ENCODE measurements around the gene ATE1. TPM values are rescaled to one million over a fixed set of nuclear protein-coding genes. Genes with fewer than 3 reads are reported as not detected.

Gene ATE1
- polyA plus RNA-seq, 2 donors = 3.7 to 6.8 TPM

DNA sequence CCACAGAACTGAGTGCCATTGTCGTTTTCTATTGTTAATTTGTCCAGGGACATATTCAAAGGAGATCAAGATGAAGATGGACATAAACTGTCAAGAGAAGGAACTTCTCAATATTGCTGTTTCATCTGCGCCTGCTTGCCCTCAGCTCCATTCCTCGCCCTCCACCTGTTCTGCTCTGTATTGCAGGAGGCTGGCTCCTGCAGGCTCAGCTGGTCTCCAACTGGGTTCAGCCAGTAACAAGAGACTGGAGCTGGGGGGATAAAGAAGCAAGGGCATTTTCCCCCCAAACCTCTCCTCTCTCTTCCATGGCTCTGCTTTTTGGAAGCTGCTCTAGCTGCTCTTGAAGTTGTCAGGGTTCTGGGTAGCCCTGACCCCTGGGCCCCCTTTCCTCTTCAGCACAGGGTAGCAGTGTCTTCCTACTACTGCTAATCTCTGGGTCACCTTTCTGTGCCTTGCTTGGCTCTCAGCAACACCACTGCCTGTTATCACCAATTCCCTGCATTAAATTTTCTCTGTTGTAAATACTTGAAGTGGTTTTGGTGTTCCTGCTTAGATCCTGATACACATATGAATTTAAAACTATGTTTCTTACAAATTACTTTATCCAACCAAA is 180.6 kb downstream of the ATE1 start:
- Histone ChIP-seq H3K4me3 (ENCODE audit: low read depth in 1 of 2, low read length in 2 of 2) (no peak overlapping the region), H3K27ac (ENCODE audit: low read depth in 2 of 2, low read length in 1 of 2) (no peak overlapping the region), H3K9me3 (ENCODE audit: control insufficient read depth in 2 of 2, insufficient read depth in 1 of 2, low read depth in 1 of 2, low read length in 1 of 2) (no peaks in the 10 kb centered on the region), H3K4me1 (ENCODE audit: control insufficient read depth in 2 of 2, insufficient read depth in 2 of 2, low read length in 1 of 2) (peaks cover 0 to 3% of the 10 kb centered on the region in 2 donors), H3K36me3 (ENCODE audit: control insufficient read depth in 2 of 2, insufficient read depth in 2 of 2, low read length in 1 of 2) (peaks cover 2 to 5% of the 10 kb centered on the region in 2 donors), H3K27me3 (ENCODE audit: control insufficient read depth in 1 of 2, insufficient read depth in 2 of 2, low read length in 2 of 2) (no peaks in the 10 kb centered on the region)
- 82 to 95% methylated on average over 3 of the region's 3 CpGs for WGBS, 2 donors

DNA sequence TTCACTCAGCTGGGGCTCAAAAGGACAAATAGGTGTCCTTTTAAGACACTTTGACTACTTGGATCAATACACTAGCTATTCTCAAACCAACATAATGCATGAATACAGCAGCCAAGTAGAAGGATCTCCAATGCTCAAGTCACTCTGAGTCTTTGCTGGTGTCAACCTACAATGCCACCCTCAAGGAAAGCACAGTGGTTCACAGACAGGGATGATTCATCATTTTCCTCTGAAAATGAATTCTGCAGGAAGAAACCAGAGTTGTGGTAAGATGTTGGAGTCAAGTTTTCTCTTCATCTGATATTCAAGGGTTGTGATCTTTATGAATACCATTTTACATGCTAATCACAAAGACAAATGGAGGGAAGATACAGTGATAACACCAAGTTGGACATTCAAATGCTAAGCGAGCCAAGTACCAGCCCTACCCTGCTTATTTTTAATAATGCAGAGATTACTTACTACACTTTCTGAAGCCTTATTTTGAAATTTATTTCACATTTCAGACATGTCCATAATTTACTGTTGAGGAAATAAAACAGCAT is 186.5 kb downstream of the ATE1 start:
- H3K27ac ChIP-seq (ENCODE audit: low read depth in 2 of 2, low read length in 1 of 2) = no peak overlapping the region
- no peak overlapping the region for H3K4me3 ChIP-seq (ENCODE audit: low read depth in 1 of 2, low read length in 2 of 2)
- H3K9me3 ChIP-seq (ENCODE audit: control insufficient read depth in 2 of 2, insufficient read depth in 1 of 2, low read depth in 1 of 2, low read length in 1 of 2) = no peaks in the 10 kb centered on the region
- peaks cover 3 to 5% of the 10 kb centered on the region in 2 donors for H3K36me3 ChIP-seq (ENCODE audit: control insufficient read depth in 2 of 2, insufficient read depth in 2 of 2, low read length in 1 of 2)
- 0% methylated on average over 1 of the region's 1 CpG for WGBS, 2 donors
- no peaks in the 10 kb centered on the region for H3K4me1 ChIP-seq (ENCODE audit: control insufficient read depth in 2 of 2, insufficient read depth in 2 of 2, low read length in 1 of 2)
- H3K27me3 ChIP-seq (ENCODE audit: control insufficient read depth in 1 of 2, insufficient read depth in 2 of 2, low read length in 2 of 2) = no peaks in the 10 kb centered on the region

DNA sequence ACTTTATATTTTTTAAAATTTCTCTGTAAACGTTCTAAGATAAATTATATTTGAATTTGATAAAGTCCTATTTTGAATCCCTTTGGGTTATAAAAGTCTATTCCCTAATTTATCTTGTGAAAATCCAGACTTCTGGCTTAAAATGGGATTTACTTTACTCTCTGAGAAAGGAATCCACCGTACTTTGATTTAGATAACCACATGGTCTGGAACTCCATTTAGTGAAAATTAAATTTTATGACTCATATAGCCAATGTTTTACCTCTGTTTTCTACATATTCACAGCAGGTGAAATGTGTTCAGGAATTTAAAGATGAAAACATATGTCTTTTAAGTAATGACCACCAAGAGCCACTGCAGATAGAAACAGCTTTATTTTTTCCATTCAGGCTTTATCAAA is 187.8 kb downstream of the ATE1 start:
- no peak overlapping the region for H3K27ac ChIP-seq (ENCODE audit: low read depth in 2 of 2, low read length in 1 of 2)
- H3K27me3 ChIP-seq (ENCODE audit: control insufficient read depth in 1 of 2, insufficient read depth in 2 of 2, low read length in 2 of 2) = no peaks in the 10 kb centered on the region
- H3K36me3 ChIP-seq (ENCODE audit: control insufficient read depth in 2 of 2, insufficient read depth in 2 of 2, low read length in 1 of 2) = peaks cover 3 to 5% of the 10 kb centered on the region in 2 donors
- 70 to 75% methylated on average over 2 of the region's 2 CpGs for WGBS, 2 donors
- H3K9me3 ChIP-seq (ENCODE audit: control insufficient read depth in 2 of 2, insufficient read depth in 1 of 2, low read depth in 1 of 2, low read length in 1 of 2) = no peaks in the 10 kb centered on the region
- H3K4me3 ChIP-seq (ENCODE audit: low read depth in 1 of 2, low read length in 2 of 2) = no peak overlapping the region
- no peaks in the 10 kb centered on the region for H3K4me1 ChIP-seq (ENCODE audit: control insufficient read depth in 2 of 2, insufficient read depth in 2 of 2, low read length in 1 of 2)

DNA sequence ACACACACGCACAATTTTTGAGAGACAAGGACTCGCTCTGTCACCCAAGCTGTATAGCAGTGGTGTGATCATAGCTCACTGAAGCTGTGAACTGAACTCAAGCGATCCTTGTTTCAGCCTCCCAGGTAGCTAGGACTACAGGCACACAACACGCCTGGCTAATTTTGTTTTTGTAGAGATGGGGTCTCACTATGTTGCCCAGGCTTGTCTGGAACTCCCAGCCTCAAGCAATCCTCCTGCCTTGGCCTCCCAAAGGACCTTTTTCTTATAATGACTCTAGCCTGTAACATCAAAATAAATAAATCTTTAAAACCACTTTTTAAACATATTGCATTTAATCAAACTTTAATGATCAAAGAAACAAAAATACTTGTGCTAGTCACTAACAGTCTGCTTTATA is 188.7 kb downstream of the ATE1 start:
- Histone ChIP-seq H3K4me3 (ENCODE audit: low read depth in 1 of 2, low read length in 2 of 2) (no peak overlapping the region), H3K9me3 (ENCODE audit: control insufficient read depth in 2 of 2, insufficient read depth in 1 of 2, low read depth in 1 of 2, low read length in 1 of 2) (no peaks in the 10 kb centered on the region), H3K36me3 (ENCODE audit: control insufficient read depth in 2 of 2, insufficient read depth in 2 of 2, low read length in 1 of 2) (peaks cover 3 to 5% of the 10 kb centered on the region in 2 donors), H3K4me1 (ENCODE audit: control insufficient read depth in 2 of 2, insufficient read depth in 2 of 2, low read length in 1 of 2) (no peaks in the 10 kb centered on the region), H3K27me3 (ENCODE audit: control insufficient read depth in 1 of 2, insufficient read depth in 2 of 2, low read length in 2 of 2) (no peaks in the 10 kb centered on the region), H3K27ac (ENCODE audit: low read depth in 2 of 2, low read length in 1 of 2) (no peak overlapping the region)
- 95 to 98% methylated on average over 4 of the region's 4 CpGs for WGBS, 2 donors

DNA sequence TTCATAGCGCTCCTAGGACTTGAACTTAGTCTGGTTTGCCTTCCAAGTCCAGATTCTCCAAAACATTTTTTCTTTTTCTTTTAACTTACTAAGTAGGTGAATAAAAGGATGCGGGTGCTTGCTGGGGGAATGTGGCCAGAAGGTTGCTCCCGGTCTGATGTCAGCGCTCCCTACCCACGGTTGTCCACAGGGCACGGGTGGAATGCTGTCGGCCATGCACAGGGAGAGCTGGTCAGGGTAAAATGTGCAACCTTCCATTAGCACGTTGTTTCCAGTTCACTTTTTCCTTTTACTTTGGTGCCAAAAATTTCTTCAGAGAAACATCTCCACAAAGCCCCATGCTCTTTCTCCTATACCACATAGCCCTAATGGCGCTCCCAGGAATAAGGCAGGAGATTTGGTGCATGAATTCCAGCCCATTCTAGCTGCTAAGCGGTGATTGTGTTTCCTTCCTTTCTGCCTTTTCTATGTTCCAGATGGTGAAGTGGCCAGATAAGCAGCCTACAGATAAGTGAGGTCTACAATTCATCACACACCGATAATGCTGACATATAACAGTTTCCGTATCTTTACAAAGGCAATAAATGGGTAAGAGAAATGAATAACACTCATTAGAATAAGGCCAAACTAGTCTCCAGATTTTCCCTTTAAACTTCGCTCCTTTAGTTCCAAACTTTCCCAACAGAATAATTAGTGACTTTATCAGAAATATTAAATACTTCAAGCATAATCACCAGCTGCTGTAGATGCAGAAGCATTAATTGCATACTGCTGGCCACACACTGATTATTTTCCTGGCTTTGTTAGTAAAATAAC is 191.3 kb downstream of the ATE1 start:
- Histone ChIP-seq H3K36me3 (ENCODE audit: control insufficient read depth in 2 of 2, insufficient read depth in 2 of 2, low read length in 1 of 2) (no peaks in the 10 kb centered on the region), H3K4me1 (ENCODE audit: control insufficient read depth in 2 of 2, insufficient read depth in 2 of 2, low read length in 1 of 2) (peaks cover 2 to 5% of the 10 kb centered on the region in 2 donors), H3K27me3 (ENCODE audit: control insufficient read depth in 1 of 2, insufficient read depth in 2 of 2, low read length in 2 of 2) (no peaks in the 10 kb centered on the region), H3K27ac (ENCODE audit: low read depth in 2 of 2, low read length in 1 of 2) (no peak overlapping the region), H3K9me3 (ENCODE audit: control insufficient read depth in 2 of 2, insufficient read depth in 1 of 2, low read depth in 1 of 2, low read length in 1 of 2) (no peaks in the 10 kb centered on the region), H3K4me3 (ENCODE audit: low read depth in 1 of 2, low read length in 2 of 2) (no peak overlapping the region)
- WGBS, 2 donors = 64 to 74% methylated on average over 13 of the region's 13 CpGs

DNA sequence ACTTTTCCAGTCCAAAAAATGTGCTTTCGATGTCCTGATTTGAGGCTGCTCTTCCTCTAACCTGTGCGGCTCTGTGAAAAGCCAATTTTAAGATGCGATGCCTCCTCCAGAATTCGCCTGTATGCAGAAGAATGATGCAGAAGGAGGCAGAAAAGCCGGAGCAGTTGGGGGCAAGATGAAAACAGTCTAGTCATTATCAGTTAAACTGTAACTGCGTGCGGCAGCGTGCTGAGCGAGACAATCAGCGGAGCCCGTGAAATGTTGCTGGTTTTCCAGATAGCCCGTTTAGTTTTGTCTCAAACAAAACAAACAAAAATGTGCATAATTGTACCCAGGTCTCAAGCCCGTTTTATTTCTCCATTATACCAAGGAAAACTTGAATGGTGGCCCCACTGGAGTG is 192.6 kb downstream of the ATE1 start:
- 69 to 79% methylated on average over 13 of the region's 13 CpGs for WGBS, 2 donors

DNA sequence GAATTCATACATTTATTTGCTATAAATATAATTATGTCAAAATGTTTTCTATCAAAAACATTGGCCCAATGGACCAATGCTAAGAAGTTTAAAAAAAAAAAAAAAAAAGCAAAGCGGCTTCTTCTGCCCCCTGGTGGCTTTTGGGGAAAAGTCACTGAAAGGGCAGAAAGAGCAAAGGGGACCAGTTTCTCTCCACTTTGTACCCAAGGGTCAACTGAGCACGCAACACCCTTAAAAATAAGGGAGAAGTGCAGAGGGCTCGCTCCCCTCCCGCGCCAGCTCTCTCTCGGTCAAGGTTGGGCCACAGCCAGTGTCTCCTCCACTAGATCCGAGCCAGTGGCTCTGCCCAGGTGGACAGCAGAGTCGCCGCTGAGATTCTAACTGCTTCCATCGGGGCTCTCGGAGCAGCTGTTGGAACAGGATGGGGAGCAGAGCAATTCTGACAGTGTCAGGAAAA is 193.2 kb downstream of the ATE1 start:
- no peaks in the 10 kb centered on the region for H3K9me3 ChIP-seq (ENCODE audit: control insufficient read depth in 2 of 2, insufficient read depth in 1 of 2, low read depth in 1 of 2, low read length in 1 of 2)
- H3K4me3 ChIP-seq (ENCODE audit: low read depth in 1 of 2, low read length in 2 of 2) = no peak overlapping the region
- no peaks in the 10 kb centered on the region for H3K27me3 ChIP-seq (ENCODE audit: control insufficient read depth in 1 of 2, insufficient read depth in 2 of 2, low read length in 2 of 2)
- H3K36me3 ChIP-seq (ENCODE audit: control insufficient read depth in 2 of 2, insufficient read depth in 2 of 2, low read length in 1 of 2) = no peaks in the 10 kb centered on the region
- no peak overlapping the region for H3K27ac ChIP-seq (ENCODE audit: low read depth in 2 of 2, low read length in 1 of 2)
- 37 to 41% methylated on average over 11 of the region's 11 CpGs for WGBS, 2 donors
- H3K4me1 ChIP-seq (ENCODE audit: control insufficient read depth in 2 of 2, insufficient read depth in 2 of 2, low read length in 1 of 2) = peaks cover 2 to 5% of the 10 kb centered on the region in 2 donors

More for the DNA sequence above, 192.6 kb downstream of the ATE1 start:
- Histone ChIP-seq H3K4me3 (ENCODE audit: low read depth in 1 of 2, low read length in 2 of 2) (no peak overlapping the region), H3K36me3 (ENCODE audit: control insufficient read depth in 2 of 2, insufficient read depth in 2 of 2, low read length in 1 of 2) (no peaks in the 10 kb centered on the region), H3K27me3 (ENCODE audit: control insufficient read depth in 1 of 2, insufficient read depth in 2 of 2, low read length in 2 of 2) (no peaks in the 10 kb centered on the region), H3K9me3 (ENCODE audit: control insufficient read depth in 2 of 2, insufficient read depth in 1 of 2, low read depth in 1 of 2, low read length in 1 of 2) (no peaks in the 10 kb centered on the region), H3K4me1 (ENCODE audit: control insufficient read depth in 2 of 2, insufficient read depth in 2 of 2, low read length in 1 of 2) (peaks cover 2 to 5% of the 10 kb centered on the region in 2 donors), H3K27ac (ENCODE audit: low read depth in 2 of 2, low read length in 1 of 2) (no peak overlapping the region)

DNA sequence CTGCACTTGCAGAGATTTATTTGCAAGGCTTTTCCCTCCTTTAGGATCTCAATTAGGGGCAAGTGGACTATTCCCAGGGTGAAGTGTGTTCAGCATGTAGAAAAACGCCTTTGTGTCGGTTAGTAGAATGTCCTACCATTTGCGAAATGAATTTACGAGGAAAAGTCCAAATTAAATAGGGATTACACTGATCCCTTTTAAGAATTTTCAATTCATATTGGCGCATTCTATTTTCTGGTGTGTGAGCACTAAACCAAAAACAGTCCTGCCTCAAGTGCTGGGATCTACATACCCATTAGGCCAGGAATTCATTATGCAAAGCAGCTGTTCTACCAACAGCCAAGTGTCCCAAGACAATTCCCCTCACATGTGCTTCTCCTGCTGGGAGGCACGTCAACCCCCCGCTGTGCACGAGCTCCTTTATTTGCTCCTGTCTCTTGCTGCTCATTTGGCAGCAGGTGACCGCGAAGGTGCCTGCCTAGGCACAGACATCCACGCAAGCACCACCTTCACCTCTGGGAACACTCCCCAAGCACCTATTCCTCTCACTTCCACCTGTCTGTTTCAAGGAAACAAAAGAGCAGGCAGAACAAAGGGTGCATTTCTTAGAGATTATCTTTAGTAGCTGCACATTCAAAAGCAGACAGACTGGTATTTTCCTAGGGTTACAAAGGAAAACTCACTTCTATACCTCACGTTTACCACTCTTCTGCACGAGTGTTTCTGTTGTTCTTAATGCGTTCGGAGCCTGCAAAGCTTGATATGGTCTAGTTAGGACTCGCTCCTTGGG is 195.0 kb downstream of the ATE1 start:
- no peaks in the 10 kb centered on the region for H3K36me3 ChIP-seq (ENCODE audit: control insufficient read depth in 2 of 2, insufficient read depth in 2 of 2, low read length in 1 of 2)
- no peaks in the 10 kb centered on the region for H3K9me3 ChIP-seq (ENCODE audit: control insufficient read depth in 2 of 2, insufficient read depth in 1 of 2, low read depth in 1 of 2, low read length in 1 of 2)
- no peak overlapping the region for H3K4me3 ChIP-seq (ENCODE audit: low read depth in 1 of 2, low read length in 2 of 2)
- peak overlapping the region in 1 of 2 donors; percentile 14 for H3K27ac ChIP-seq (ENCODE audit: low read depth in 2 of 2, low read length in 1 of 2)
- no peaks in the 10 kb centered on the region for H3K27me3 ChIP-seq (ENCODE audit: control insufficient read depth in 1 of 2, insufficient read depth in 2 of 2, low read length in 2 of 2)
- peaks cover 2 to 5% of the 10 kb centered on the region in 2 donors for H3K4me1 ChIP-seq (ENCODE audit: control insufficient read depth in 2 of 2, insufficient read depth in 2 of 2, low read length in 1 of 2)
- 60 to 67% methylated on average over 16 of the region's 16 CpGs for WGBS, 2 donors

DNA sequence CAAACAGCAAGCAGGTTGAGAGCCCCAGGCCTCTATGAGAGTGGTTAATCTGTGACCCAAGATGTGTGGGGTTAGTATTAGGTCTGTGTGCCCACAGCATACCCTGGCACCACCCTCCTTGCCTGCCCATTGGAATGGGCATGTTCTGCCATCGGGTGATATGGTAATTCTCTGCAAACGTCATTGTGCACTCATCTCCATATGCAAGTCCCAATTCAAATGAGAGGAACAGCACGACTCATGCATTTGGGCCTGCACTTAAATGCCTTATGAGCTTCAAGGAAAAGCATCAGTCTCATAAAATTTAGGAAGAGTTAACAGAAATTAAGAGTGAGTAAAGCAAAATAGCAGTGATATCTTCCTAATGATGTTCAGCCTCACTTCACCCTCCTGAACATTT is 195.7 kb downstream of the ATE1 start:
- Histone ChIP-seq H3K9me3 (ENCODE audit: control insufficient read depth in 2 of 2, insufficient read depth in 1 of 2, low read depth in 1 of 2, low read length in 1 of 2) (no peaks in the 10 kb centered on the region), H3K27me3 (ENCODE audit: control insufficient read depth in 1 of 2, insufficient read depth in 2 of 2, low read length in 2 of 2) (no peaks in the 10 kb centered on the region), H3K27ac (ENCODE audit: low read depth in 2 of 2, low read length in 1 of 2) (no peak overlapping the region), H3K36me3 (ENCODE audit: control insufficient read depth in 2 of 2, insufficient read depth in 2 of 2, low read length in 1 of 2) (no peaks in the 10 kb centered on the region), H3K4me3 (ENCODE audit: low read depth in 1 of 2, low read length in 2 of 2) (no peak overlapping the region), H3K4me1 (ENCODE audit: control insufficient read depth in 2 of 2, insufficient read depth in 2 of 2, low read length in 1 of 2) (peaks cover 2 to 5% of the 10 kb centered on the region in 2 donors)
- WGBS, 2 donors = 74% methylated on average over 3 of the region's 3 CpGs
